ENCODE data around the gene FBXL5. TPM values are rescaled to one million over a fixed set of nuclear protein-coding genes. Genes with fewer than 3 reads are reported as not detected.
A peak's percentile ranks its signal among the peaks of the same experiment; 100 is the strongest.

The FBXL5 gene, protein sequence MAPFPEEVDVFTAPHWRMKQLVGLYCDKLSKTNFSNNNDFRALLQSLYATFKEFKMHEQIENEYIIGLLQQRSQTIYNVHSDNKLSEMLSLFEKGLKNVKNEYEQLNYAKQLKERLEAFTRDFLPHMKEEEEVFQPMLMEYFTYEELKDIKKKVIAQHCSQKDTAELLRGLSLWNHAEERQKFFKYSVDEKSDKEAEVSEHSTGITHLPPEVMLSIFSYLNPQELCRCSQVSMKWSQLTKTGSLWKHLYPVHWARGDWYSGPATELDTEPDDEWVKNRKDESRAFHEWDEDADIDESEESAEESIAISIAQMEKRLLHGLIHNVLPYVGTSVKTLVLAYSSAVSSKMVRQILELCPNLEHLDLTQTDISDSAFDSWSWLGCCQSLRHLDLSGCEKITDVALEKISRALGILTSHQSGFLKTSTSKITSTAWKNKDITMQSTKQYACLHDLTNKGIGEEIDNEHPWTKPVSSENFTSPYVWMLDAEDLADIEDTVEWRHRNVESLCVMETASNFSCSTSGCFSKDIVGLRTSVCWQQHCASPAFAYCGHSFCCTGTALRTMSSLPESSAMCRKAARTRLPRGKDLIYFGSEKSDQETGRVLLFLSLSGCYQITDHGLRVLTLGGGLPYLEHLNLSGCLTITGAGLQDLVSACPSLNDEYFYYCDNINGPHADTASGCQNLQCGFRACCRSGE
- polyA plus RNA-seq (2011; rRNA removed) (20.5 and 43.8 TPM in 2 replicates), polyA minus RNA-seq (2011; rRNA and poly(A)+ RNA removed) (35.1 and 38.2 TPM in 2 replicates)

DNA sequence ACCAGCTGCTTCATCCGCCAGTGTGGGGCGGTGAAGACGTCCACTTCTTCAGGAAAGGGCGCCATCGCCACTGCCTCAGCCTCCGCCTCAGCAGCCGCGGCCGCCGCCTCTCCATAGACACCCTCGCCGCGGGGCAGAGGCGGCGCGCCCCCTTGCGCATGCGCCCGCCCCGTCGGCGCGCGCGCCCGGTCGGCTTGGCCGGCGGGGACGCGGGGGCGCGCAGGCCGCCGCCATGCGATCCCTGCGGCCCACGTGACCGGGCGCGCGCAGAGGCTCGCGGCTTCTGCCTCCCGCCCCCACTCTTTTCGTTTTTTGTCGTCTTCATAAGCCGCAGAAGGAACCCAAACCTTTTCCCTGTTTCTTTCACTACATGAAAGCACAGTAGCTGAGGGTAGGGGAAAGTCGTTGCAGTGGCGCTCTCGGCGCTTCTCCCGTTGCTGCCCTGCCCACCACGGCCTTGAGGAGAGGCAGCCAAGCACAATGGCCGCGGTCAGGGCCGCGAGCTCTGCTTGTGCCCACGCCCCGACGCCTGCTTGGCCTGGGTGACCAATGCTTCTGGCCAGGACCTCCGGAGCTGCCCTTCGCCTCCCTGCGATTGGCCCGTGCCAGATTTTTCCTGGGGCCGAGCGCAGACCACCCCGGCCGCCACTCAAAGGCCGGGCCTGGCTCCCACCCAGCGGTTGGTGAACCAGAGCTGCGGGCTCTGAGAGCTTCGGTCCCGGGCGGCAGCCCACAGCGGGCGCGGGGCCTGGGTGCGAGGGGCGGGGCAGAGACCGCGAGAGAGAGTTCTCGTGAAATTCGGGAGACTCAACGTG, at the start of gene FBXL5:
TSS of gene FBXL5 (minus strand) at position 135 of the 815 bp plus-strand sequence. CDS start at position 65, 70 bp downstream.
- Histone ChIP-seq H3K4me3 (ENCODE audit: low read depth, low read length) (peak within 1 kb of the TSS; percentile 83), H3K27me3 (ENCODE audit: control insufficient read depth, insufficient read depth, low read length) (no peaks in the 10 kb centered on the region), H3K36me3 (ENCODE audit: control insufficient read depth, insufficient read depth, low read length) (no peaks in the 10 kb centered on the region)
- ChIA-PET CTCF (interaction anchor here (0.6 to 1.3 kb wide), 4 partner anchors 19 to 503 kb away, joined by 3 to 5 read pairs (median 3); no protein-coding TSS in a partner anchor), POLR2A (no interaction called here)
- TF ChIP-seq CTCF (IDR thresholded peaks at IDR 0.05; ENCODE audit: insufficient read depth, low read depth, low read length) = no peak
- no peak for DNase-seq (ENCODE audit: low read depth)

- POLR2A ChIA-PET = no interaction called here
- TF ChIP-seq CTCF (IDR thresholded peaks at IDR 0.05; ENCODE audit: insufficient read depth, low read depth, low read length) = no peak
These were observed 49.0 kb upstream of the FBXL5 start for GRCh38 chr4:15704129-15704528.

GRCh38 chr4:15703439-15703838, 48.3 kb upstream of the FBXL5 start:
- no peaks in the 10 kb centered on the region for H3K27me3 ChIP-seq (ENCODE audit: control insufficient read depth, insufficient read depth, low read length)
- TF ChIP-seq CTCF (IDR thresholded peaks at IDR 0.05; ENCODE audit: insufficient read depth, low read depth, low read length) = no peak
- ChIA-PET CTCF (no interaction called here), POLR2A (no interaction called here)
- H3K36me3 ChIP-seq (ENCODE audit: control insufficient read depth, insufficient read depth, low read length) = no peaks in the 10 kb centered on the region
- H3K4me3 ChIP-seq (ENCODE audit: low read depth, low read length) = peak overlapping the region; percentile 41
- DNase-seq (ENCODE audit: low read depth) = no peak

More at GRCh38 chr4:15704129-15704528, 49.0 kb upstream of the FBXL5 start:
- Histone ChIP-seq H3K36me3 (ENCODE audit: control insufficient read depth, insufficient read depth, low read length) (no peaks in the 10 kb centered on the region), H3K4me3 (ENCODE audit: low read depth, low read length) (no peak overlapping the region), H3K27me3 (ENCODE audit: control insufficient read depth, insufficient read depth, low read length) (no peaks in the 10 kb centered on the region)
- CTCF ChIA-PET = no interaction called here
- no peak for DNase-seq (ENCODE audit: low read depth)

GRCh38 chr4:15702941-15703403, 47.8 kb upstream of the FBXL5 start, which contains the start of gene BST1:
Gene BST1 (plus strand): TSS chr4:15703065. CDS start chr4:15703145, 80 bp downstream.
- Histone ChIP-seq H3K27me3 (ENCODE audit: control insufficient read depth, insufficient read depth, low read length) (no peaks in the 10 kb centered on the region), H3K36me3 (ENCODE audit: control insufficient read depth, insufficient read depth, low read length) (no peaks in the 10 kb centered on the region), H3K4me3 (ENCODE audit: low read depth, low read length) (peak within 1 kb of the TSS; percentile 41)
- TF ChIP-seq CTCF (IDR thresholded peaks at IDR 0.05; ENCODE audit: insufficient read depth, low read depth, low read length) = no peak
- POLR2A ChIA-PET = no interaction called here
- no peak for DNase-seq (ENCODE audit: low read depth)
- CTCF ChIA-PET = no interaction called here

All from BJ (cell line).